Caco-2 (cell line): ENCODE data around the gene OSBPL10. TPM values are rescaled to one million over a fixed set of nuclear protein-coding genes. Genes with fewer than 3 reads are reported as not detected.

Source experiments
- BruUV-seq: library from RNA; stranded (reverse); fragments of 400-500 nt; replicated peaks from 2 replicates; lab custom pipeline; 2021; lab: Mats Ljungman, UMichigan
- CTCF ChIA-PET: fragments of 300-600 bp; sonication (Branson Sonifier 250); formaldehyde crosslinking; loops from one replicate; lab custom pipeline; 2022; ENCODE audit warnings: antibody characterized with exemption; lab: Charles Lee
- POLR2A ChIA-PET: fragments of 300-600 bp; sonication (Branson Sonifier 250); formaldehyde crosslinking; loops from one replicate; lab custom pipeline; 2022; ENCODE audit warnings: antibody characterized with exemption; lab: Charles Lee
- DNase-seq, 2 experiments: peaks; one replicate each; pipeline versions ENCODE4 v3.0.0 to v3.0.0-alpha.2; 2020 to 2022
- H3K27me3 ChIP-seq: replicated peaks from 2 replicates; pipeline ENCODE4 v1.6.0; 2011; ENCODE audit warnings: low read length; ENCODE audit not compliant: control insufficient read depth, insufficient read depth
- H3K36me3 ChIP-seq: 2 replicates; pipeline ENCODE4 v1.5.1; 2011; ENCODE audit warnings: low read length; ENCODE audit not compliant: control insufficient read depth, insufficient read depth
- H3K4me1 ChIP-seq: fragments of 250-450 bp; sonication (Bioruptor Pico); 2 replicates; pipeline ENCODE4 v1.5.1; 2020; ENCODE audit warnings: mild to moderate bottlenecking
- H3K4me3 ChIP-seq: 2 replicates; pipeline ENCODE4 v1.5.1; 2011; ENCODE audit warnings: low read depth, mild to moderate bottlenecking, control low read depth, low read length
- H3K9me3 ChIP-seq: fragments of 250-450 bp; sonication (Bioruptor Pico); 2 replicates; pipeline ENCODE4 v1.5.1; 2020; ENCODE audit warnings: mild to moderate bottlenecking, moderate library complexity
- H3K27ac Mint-ChIP-seq: one replicate; pipeline ENCODE4 v1.8.0; 2022; ENCODE audit warnings: mixed read lengths; ENCODE audit not compliant: unreplicated experiment
- H3K27me3 Mint-ChIP-seq: one replicate; pipeline ENCODE4 v1.8.0; 2022; ENCODE audit warnings: mixed read lengths; ENCODE audit not compliant: insufficient read depth, unreplicated experiment
- H3K36me3 Mint-ChIP-seq: one replicate; pipeline ENCODE4 v1.8.0; 2022; ENCODE audit warnings: mild to moderate bottlenecking, mixed read lengths; ENCODE audit not compliant: insufficient read depth, unreplicated experiment
- H3K4me1 Mint-ChIP-seq: one replicate; pipeline ENCODE4 v1.8.0; 2022; ENCODE audit warnings: low read depth, mixed read lengths; ENCODE audit not compliant: unreplicated experiment
- H3K4me3 Mint-ChIP-seq: one replicate; pipeline ENCODE4 v1.8.0; 2022; ENCODE audit warnings: mild to moderate bottlenecking, moderate library complexity, mixed read lengths; ENCODE audit not compliant: unreplicated experiment
- H3K9me3 Mint-ChIP-seq: one replicate; pipeline ENCODE4 v1.8.0; 2022; ENCODE audit warnings: mixed read lengths; ENCODE audit not compliant: unreplicated experiment
- CTCF ChIP-seq, 2 experiments: fragments of 200-600 bp in 1 of 2; IDR thresholded peaks; 1 replicate in 1 of 2; 2 replicates in 1 of 2; pipeline versions ENCODE4 v1.5.1 to v1.8.0; 2011 to 2022; ENCODE audit warnings: antibody characterized with exemption in 1 of 2, control low read depth in 1 of 2, inconsistent platforms in 1 of 2, low read depth in 1 of 2, low read length in 1 of 2, mild to moderate bottlenecking in 1 of 2, moderate library complexity in 1 of 2; ENCODE audit not compliant: insufficient read depth in 1 of 2, severe bottlenecking in 1 of 2, unreplicated experiment in 1 of 2
- intact Hi-C: fragments of 100-400 bp; cut with micrococcal nuclease; formaldehyde crosslinking; loops from one replicate; pipeline ENCODE4 v1.10.0; 2022; ENCODE audit not compliant: unreplicated experiment
- total RNA-seq: library from RNA; stranded (reverse); gene quantifications from 2 replicates; pipeline ENCODE4 v1.2.3, GENCODE V29; 2022

Gene OSBPL10
- total RNA-seq, 1 experiment from 2014 or later: 71.2 TPM

GRCh38 chr3:31670722-31671121, 310.3 kb downstream of the OSBPL10 start:
- no TSS peak for BruUV-seq
- no peak overlapping the region for H3K27ac Mint-ChIP-seq
- H3K4me3 Mint-ChIP-seq: no peak overlapping the region
- H3K9me3 ChIP-seq: no peaks in the 10 kb centered on the region
- no peaks in the 10 kb centered on the region for H3K9me3 Mint-ChIP-seq
- H3K27me3 Mint-ChIP-seq: no peaks in the 10 kb centered on the region
- H3K4me3 ChIP-seq: no peak overlapping the region
- H3K36me3 Mint-ChIP-seq: peaks cover 30% of the 10 kb centered on the region
- TF ChIP-seq CTCF (IDR thresholded peaks at IDR 0.05; ENCODE audit: insufficient read depth in 1 of 2, low read depth in 1 of 2, low read length in 1 of 2, severe bottlenecking in 1 of 2, unreplicated experiment in 1 of 2): no peak
- H3K27me3 ChIP-seq: no peaks in the 10 kb centered on the region
- no peak for DNase-seq
- no peaks in the 10 kb centered on the region for H3K4me1 Mint-ChIP-seq
- no peaks in the 10 kb centered on the region for H3K36me3 ChIP-seq
- no peaks in the 10 kb centered on the region for H3K4me1 ChIP-seq
- ChIA-PET POLR2A (interaction anchor here (0.5 kb wide), 1 partner anchor 74 kb away, joined by 4 read pairs; no protein-coding TSS in a partner anchor), CTCF (no interaction called here)
- intact Hi-C loops: no loop called here

- Histone ChIP-seq H3K36me3 (no peaks in the 10 kb centered on the region), H3K4me3 (no peak overlapping the region), H3K4me1 (no peaks in the 10 kb centered on the region), H3K9me3 (no peaks in the 10 kb centered on the region), H3K27me3 (no peaks in the 10 kb centered on the region)
- no peak for TF ChIP-seq CTCF (IDR thresholded peaks at IDR 0.05; ENCODE audit: insufficient read depth in 1 of 2, low read depth in 1 of 2, low read length in 1 of 2, severe bottlenecking in 1 of 2, unreplicated experiment in 1 of 2)
- Mint-ChIP-seq H3K4me1 (no peaks in the 10 kb centered on the region), H3K4me3 (no peak overlapping the region), H3K27me3 (no peaks in the 10 kb centered on the region), H3K36me3 (peaks cover 35% of the 10 kb centered on the region), H3K9me3 (no peaks in the 10 kb centered on the region), H3K27ac (no peak overlapping the region)
- DNase-seq: no peak
- POLR2A ChIA-PET: interaction anchor here (0.5 kb wide), 1 partner anchor 74 kb away, joined by 4 read pairs; no protein-coding TSS in a partner anchor
- intact Hi-C loops: no loop called here
- BruUV-seq: no TSS peak
- CTCF ChIA-PET: no interaction called here
These were observed 310.9 kb downstream of the OSBPL10 start for GRCh38 chr3:31670136-31670535.

GRCh38 chr3:31668242-31668641, 312.8 kb downstream of the OSBPL10 start:
- ChIA-PET CTCF (interaction anchor here (0.6 kb wide), 1 partner anchor 42 kb away, joined by 4 read pairs; no protein-coding TSS in a partner anchor), POLR2A (no interaction called here)
- Histone ChIP-seq H3K27me3 (no peaks in the 10 kb centered on the region), H3K4me1 (no peaks in the 10 kb centered on the region), H3K9me3 (no peaks in the 10 kb centered on the region), H3K36me3 (no peaks in the 10 kb centered on the region), H3K4me3 (no peak overlapping the region)
- H3K9me3 Mint-ChIP-seq: no peaks in the 10 kb centered on the region
- H3K27ac Mint-ChIP-seq: no peak overlapping the region
- H3K4me1 Mint-ChIP-seq: no peaks in the 10 kb centered on the region
- TF ChIP-seq CTCF (IDR thresholded peaks at IDR 0.05; ENCODE audit: insufficient read depth in 1 of 2, low read depth in 1 of 2, low read length in 1 of 2, severe bottlenecking in 1 of 2, unreplicated experiment in 1 of 2): no peak
- no peak overlapping the region for H3K4me3 Mint-ChIP-seq
- no TSS peak for BruUV-seq
- intact Hi-C loops: no loop called here
- H3K27me3 Mint-ChIP-seq: no peaks in the 10 kb centered on the region
- no peak for DNase-seq
- peaks cover 48% of the 10 kb centered on the region for H3K36me3 Mint-ChIP-seq
